Smooth muscle cell (in vitro differentiated cells): Measurements from ENCODE around the gene FGGY. TPM values are rescaled to one million over a fixed set of nuclear protein-coding genes. Genes with fewer than 3 reads are reported as not detected.

ENCODE experiments used
- DNase-seq: peaks from one replicate; lab custom pipeline; 2025; ENCODE audit not compliant: unreplicated experiment; lab: John Stamatoyannopoulos, UW
- H2AFZ ChIP-seq: fragments of 200-600 bp; sonication (generic); 2 replicates; pipeline ENCODE4 v1.6.0; 2016; ENCODE audit warnings: antibody characterized with exemption, low read depth, mild to moderate bottlenecking
- H3F3A ChIP-seq: fragments of 200-600 bp; sonication (generic); 2 replicates; pipeline ENCODE4 v1.6.0; 2017; ENCODE audit warnings: antibody characterized with exemption, low read depth
- H3K27ac ChIP-seq: fragments of 200-600 bp; sonication (generic); 2 replicates; pipeline ENCODE4 v1.5.1; 2016; ENCODE audit warnings: low read depth, mild to moderate bottlenecking
- H3K27me3 ChIP-seq: fragments of 200-600 bp; sonication (generic); 2 replicates; pipeline ENCODE4 v1.6.1; 2016; ENCODE audit warnings: low read depth, mild to moderate bottlenecking
- H3K36me3 ChIP-seq: fragments of 200-600 bp; sonication (generic); 2 replicates; pipeline ENCODE4 v1.5.1; 2016; ENCODE audit warnings: low read depth
- H3K4me1 ChIP-seq: fragments of 200-600 bp; sonication (generic); 2 replicates; pipeline ENCODE4 v1.5.1; 2016; ENCODE audit warnings: low read depth
- H3K4me2 ChIP-seq: fragments of 200-600 bp; sonication (generic); 2 replicates; pipeline ENCODE4 v1.6.0; 2016; ENCODE audit warnings: mild to moderate bottlenecking
- H3K4me3 ChIP-seq: fragments of 200-600 bp; sonication (generic); 2 replicates; pipeline ENCODE4 v1.5.1; 2016; ENCODE audit warnings: mild to moderate bottlenecking
- H3K79me2 ChIP-seq: fragments of 200-600 bp; sonication (generic); 2 replicates; pipeline ENCODE4 v1.6.0; 2016; ENCODE audit warnings: low read depth, mild to moderate bottlenecking
- H3K9ac ChIP-seq: fragments of 200-600 bp; sonication (generic); 2 replicates; pipeline ENCODE4 v1.6.0; 2016; ENCODE audit warnings: low read depth
- H3K9me3 ChIP-seq: fragments of 200-600 bp; sonication (generic); replicated peaks from 2 replicates; pipeline ENCODE4 v1.5.1; 2016; ENCODE audit warnings: low read depth
- H4K20me1 ChIP-seq: fragments of 200-600 bp; sonication (generic); 2 replicates; pipeline ENCODE4 v1.6.0; 2016; ENCODE audit warnings: low read depth
- WGBS: methylation state at CpG from one replicate; pipeline ENCODE4 v1.1.7; 2016; ENCODE audit warnings: low lambda C conversion rate; 5-methylcytosine and 5-hydroxymethylcytosine counted together
- polyA plus RNA-seq: library from polyadenylated mRNA; unstranded; fragments of >200 nt; fragmentation: Nextera tagmentation; extraction: Ambion mirVana; gene quantifications from 2 replicates; pipeline ENCODE4 v1.2.1, GENCODE V29; 2016
- total RNA-seq: library from RNA; depleted of rRNA; stranded (reverse); fragments of >200 nt; gene quantifications from 2 replicates; pipeline ENCODE4 v1.2.3, GENCODE V29; 2014
- TF ChIP-seq, protein P1 (sequence below): fragments of 200-600 bp; sonication (generic); IDR thresholded peaks from 2 replicates; pipeline ENCODE4 v1.5.1; 2017; ENCODE audit warnings: borderline replicate concordance, mild to moderate bottlenecking, antibody characterized with exemption; ENCODE audit not compliant: insufficient read depth, poor library complexity, severe bottlenecking

The FGGY gene
- total and polyA plus RNA-seq, 2 experiments from 2014 or later = 5.1 to 9.2 TPM

DNA sequence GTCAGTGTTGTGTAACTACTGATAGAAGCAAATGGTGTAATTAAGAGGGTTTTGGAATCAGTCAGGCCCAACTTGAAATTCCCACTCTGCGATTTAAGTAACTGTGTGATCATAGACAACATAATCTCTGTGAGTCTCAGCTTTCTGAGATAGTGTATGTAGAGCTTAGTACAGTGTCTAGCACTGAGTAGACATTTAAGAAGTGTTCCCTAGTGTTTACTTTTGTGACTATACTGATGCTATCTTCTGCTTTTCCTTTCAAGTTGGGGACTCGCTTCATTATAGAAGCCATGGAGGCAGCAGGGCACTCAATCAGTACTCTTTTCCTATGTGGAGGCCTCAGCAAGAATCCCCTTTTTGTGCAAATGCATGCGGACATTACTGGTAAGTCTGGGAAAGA, 370.1 kb downstream of the FGGY start:
- H3K4me3 ChIP-seq = no peak overlapping the region
- H3K4me1 ChIP-seq = peaks cover 12% of the 10 kb centered on the region
- WGBS = 36% methylated on average over 3 of the region's 3 CpGs
- H3K4me2 ChIP-seq = peak overlapping the region; percentile 44
- H3K36me3 ChIP-seq = no peaks in the 10 kb centered on the region
- H3K9me3 ChIP-seq = no peaks in the 10 kb centered on the region
- peaks cover 24% of the 10 kb centered on the region for H3F3A ChIP-seq
- H4K20me1 ChIP-seq = no peaks in the 10 kb centered on the region
- TF ChIP-seq, protein P1, sequence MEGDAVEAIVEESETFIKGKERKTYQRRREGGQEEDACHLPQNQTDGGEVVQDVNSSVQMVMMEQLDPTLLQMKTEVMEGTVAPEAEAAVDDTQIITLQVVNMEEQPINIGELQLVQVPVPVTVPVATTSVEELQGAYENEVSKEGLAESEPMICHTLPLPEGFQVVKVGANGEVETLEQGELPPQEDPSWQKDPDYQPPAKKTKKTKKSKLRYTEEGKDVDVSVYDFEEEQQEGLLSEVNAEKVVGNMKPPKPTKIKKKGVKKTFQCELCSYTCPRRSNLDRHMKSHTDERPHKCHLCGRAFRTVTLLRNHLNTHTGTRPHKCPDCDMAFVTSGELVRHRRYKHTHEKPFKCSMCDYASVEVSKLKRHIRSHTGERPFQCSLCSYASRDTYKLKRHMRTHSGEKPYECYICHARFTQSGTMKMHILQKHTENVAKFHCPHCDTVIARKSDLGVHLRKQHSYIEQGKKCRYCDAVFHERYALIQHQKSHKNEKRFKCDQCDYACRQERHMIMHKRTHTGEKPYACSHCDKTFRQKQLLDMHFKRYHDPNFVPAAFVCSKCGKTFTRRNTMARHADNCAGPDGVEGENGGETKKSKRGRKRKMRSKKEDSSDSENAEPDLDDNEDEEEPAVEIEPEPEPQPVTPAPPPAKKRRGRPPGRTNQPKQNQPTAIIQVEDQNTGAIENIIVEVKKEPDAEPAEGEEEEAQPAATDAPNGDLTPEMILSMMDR = no peak
- no peaks in the 10 kb centered on the region for H3K27me3 ChIP-seq
- no peaks in the 10 kb centered on the region for H3K79me2 ChIP-seq
- H3K9ac ChIP-seq = no peak overlapping the region
- peak overlapping the region; percentile 40 for H3K27ac ChIP-seq
- H2AFZ ChIP-seq = no peak overlapping the region
- DNase-seq = no peak

DNA sequence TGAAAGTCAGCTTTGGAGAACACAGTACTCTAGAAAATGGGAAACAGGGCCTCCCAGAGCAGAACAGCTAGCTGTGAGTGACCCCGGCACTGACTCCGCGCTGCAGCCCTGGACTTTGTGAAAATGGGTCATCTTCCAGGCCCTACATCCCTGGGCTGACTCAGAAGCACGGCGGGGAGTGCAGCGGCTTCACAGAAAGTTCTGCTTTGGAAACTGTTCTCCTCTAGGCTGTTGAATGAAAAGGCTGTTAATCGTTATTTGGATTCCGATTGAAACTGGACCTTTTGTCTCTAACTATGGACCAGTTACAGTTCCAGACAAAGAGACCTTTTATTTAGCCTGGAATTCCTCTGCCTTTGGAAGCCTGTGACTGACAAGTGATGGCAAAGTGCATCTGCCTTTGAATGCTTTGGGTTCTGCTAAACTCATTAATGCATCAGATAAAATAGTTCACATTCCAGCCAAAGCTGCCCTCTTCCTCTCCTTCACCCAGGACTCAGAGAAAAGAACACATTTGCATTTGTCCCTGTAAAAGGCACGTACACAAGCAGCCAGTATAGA, 372.9 kb downstream of the FGGY start:
- no peaks in the 10 kb centered on the region for H3K9me3 ChIP-seq
- H3K4me1 ChIP-seq = peaks cover 24% of the 10 kb centered on the region
- 3% methylated on average over 9 of the region's 9 CpGs for WGBS
- no peaks in the 10 kb centered on the region for H4K20me1 ChIP-seq
- peak overlapping the region; percentile 52 for H3K4me2 ChIP-seq
- H3K36me3 ChIP-seq = no peaks in the 10 kb centered on the region
- peak overlapping the region; percentile 15 for H3K27ac ChIP-seq
- H3K79me2 ChIP-seq = no peaks in the 10 kb centered on the region
- H3K4me3 ChIP-seq = no peak overlapping the region
- peaks cover 21% of the 10 kb centered on the region for H3F3A ChIP-seq
- DNase-seq = no peak
- no peaks in the 10 kb centered on the region for H3K27me3 ChIP-seq
- H2AFZ ChIP-seq = peak overlapping the region; percentile 38
- TF ChIP-seq, protein P1 = no peak
- H3K9ac ChIP-seq = no peak overlapping the region

DNA sequence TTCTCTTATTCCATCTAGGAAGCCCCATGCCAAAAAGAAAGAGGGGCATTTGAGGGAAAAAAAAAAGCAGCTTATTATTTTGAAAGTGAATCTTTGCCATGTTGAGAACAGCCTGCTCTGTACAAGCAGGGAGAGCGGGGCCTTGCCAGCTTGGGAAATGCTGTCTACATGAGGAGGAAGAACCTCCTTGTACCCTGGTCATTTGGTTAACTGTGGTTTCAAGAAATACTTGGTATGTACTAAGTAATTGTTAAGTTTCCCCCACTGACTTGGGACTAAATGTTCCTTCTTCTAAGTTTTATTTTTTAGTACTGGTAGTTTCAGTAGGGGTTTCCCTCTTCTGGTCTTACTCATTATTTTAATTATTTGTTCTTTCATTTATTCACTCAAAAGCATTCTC, 373.8 kb downstream of the FGGY start:
- no peaks in the 10 kb centered on the region for H4K20me1 ChIP-seq
- no peak overlapping the region for H3K9ac ChIP-seq
- H2AFZ ChIP-seq = no peak overlapping the region
- H3K4me1 ChIP-seq = peaks cover 26% of the 10 kb centered on the region
- 100% methylated on average over 1 of the region's 1 CpG for WGBS
- H3K9me3 ChIP-seq = no peaks in the 10 kb centered on the region
- no peak overlapping the region for H3K4me3 ChIP-seq
- no peaks in the 10 kb centered on the region for H3K36me3 ChIP-seq
- H3K27me3 ChIP-seq = no peaks in the 10 kb centered on the region
- H3K4me2 ChIP-seq = no peak overlapping the region
- H3K79me2 ChIP-seq = no peaks in the 10 kb centered on the region
- H3K27ac ChIP-seq = no peak overlapping the region
- TF ChIP-seq, protein P1 = no peak
- no peak for DNase-seq
- H3F3A ChIP-seq = peaks cover 21% of the 10 kb centered on the region
